ENCODE measurements around the gene LAMTOR2. TPM values are rescaled to one million over a fixed set of nuclear protein-coding genes. Genes with fewer than 3 reads are reported as not detected.

Gene LAMTOR2
- total RNA-seq, 1 donor = 36.6 TPM

- Histone ChIP-seq H3K27ac (ENCODE audit: low read depth, low read length) (no peak overlapping the region), H3K9me3 (ENCODE audit: low read depth, low read length) (no peaks in the 10 kb centered on the region), H2AFZ (ENCODE audit: low read length) (no peak overlapping the region), H3K4me1 (ENCODE audit: insufficient read depth, low read length) (no peaks in the 10 kb centered on the region), H3K27me3 (ENCODE audit: insufficient read depth, low read length) (no peaks in the 10 kb centered on the region), H3K36me3 (ENCODE audit: insufficient read depth, low read length) (no peaks in the 10 kb centered on the region), H3K79me2 (ENCODE audit: insufficient read depth, low read length) (no peaks in the 10 kb centered on the region), H3K4me3 (ENCODE audit: insufficient read depth, low read length) (no peak overlapping the region), H4K20me1 (ENCODE audit: insufficient read depth, low read length) (no peaks in the 10 kb centered on the region), H3K4me2 (ENCODE audit: insufficient read depth, low read length) (no peak overlapping the region)
- peak; percentile 88 for DNase-seq (ENCODE audit: insufficient read length, low spot score, missing footprints)
- no peak for TF ChIP-seq CTCF (IDR thresholded peaks at IDR 0.05; ENCODE audit: extremely low read depth, low read depth, low read length)
These were observed 20.6 kb downstream of the LAMTOR2 start for GRCh38 chr1:156075162-156075561.

GRCh38 chr1:156075775-156076204, 21.2 kb downstream of the LAMTOR2 start:
- no peaks in the 10 kb centered on the region for H3K9me3 ChIP-seq (ENCODE audit: low read depth, low read length)
- H3K4me2 ChIP-seq (ENCODE audit: insufficient read depth, low read length) = no peak overlapping the region
- no peaks in the 10 kb centered on the region for H3K36me3 ChIP-seq (ENCODE audit: insufficient read depth, low read length)
- no peak for TF ChIP-seq CTCF (IDR thresholded peaks at IDR 0.05; ENCODE audit: extremely low read depth, low read depth, low read length)
- H3K4me1 ChIP-seq (ENCODE audit: insufficient read depth, low read length) = peaks cover 2% of the 10 kb centered on the region
- no peaks in the 10 kb centered on the region for H4K20me1 ChIP-seq (ENCODE audit: insufficient read depth, low read length)
- H3K27ac ChIP-seq (ENCODE audit: low read depth, low read length) = no peak overlapping the region
- H2AFZ ChIP-seq (ENCODE audit: low read length) = no peak overlapping the region
- no peaks in the 10 kb centered on the region for H3K27me3 ChIP-seq (ENCODE audit: insufficient read depth, low read length)
- peak; percentile 56 for DNase-seq (ENCODE audit: insufficient read length, low spot score, missing footprints)
- no peak overlapping the region for H3K4me3 ChIP-seq (ENCODE audit: insufficient read depth, low read length)
- H3K79me2 ChIP-seq (ENCODE audit: insufficient read depth, low read length) = no peaks in the 10 kb centered on the region

- TF ChIP-seq CTCF (IDR thresholded peaks at IDR 0.05; ENCODE audit: extremely low read depth, low read depth, low read length) = no peak
- Histone ChIP-seq H3K9me3 (ENCODE audit: low read depth, low read length) (no peaks in the 10 kb centered on the region), H3K79me2 (ENCODE audit: insufficient read depth, low read length) (no peaks in the 10 kb centered on the region), H3K27ac (ENCODE audit: low read depth, low read length) (no peak overlapping the region), H4K20me1 (ENCODE audit: insufficient read depth, low read length) (no peaks in the 10 kb centered on the region), H3K27me3 (ENCODE audit: insufficient read depth, low read length) (peaks cover 4% of the 10 kb centered on the region), H3K4me3 (ENCODE audit: insufficient read depth, low read length) (peak overlapping the region; percentile 13), H3K4me2 (ENCODE audit: insufficient read depth, low read length) (no peak overlapping the region), H3K36me3 (ENCODE audit: insufficient read depth, low read length) (no peaks in the 10 kb centered on the region), H2AFZ (ENCODE audit: low read length) (no peak overlapping the region), H3K4me1 (ENCODE audit: insufficient read depth, low read length) (peaks cover 9% of the 10 kb centered on the region)
- peak; percentile 72 for DNase-seq (ENCODE audit: insufficient read length, low spot score, missing footprints)
These were observed 22.2 kb downstream of the LAMTOR2 start for GRCh38 chr1:156076609-156077429.

- no peak overlapping the region for H3K4me3 ChIP-seq (ENCODE audit: insufficient read depth, low read length)
- H4K20me1 ChIP-seq (ENCODE audit: insufficient read depth, low read length) = no peaks in the 10 kb centered on the region
- TF ChIP-seq CTCF (IDR thresholded peaks at IDR 0.05; ENCODE audit: extremely low read depth, low read depth, low read length) = no peak
- DNase-seq (ENCODE audit: insufficient read length, low spot score, missing footprints) = peak; percentile 67
- H3K36me3 ChIP-seq (ENCODE audit: insufficient read depth, low read length) = no peaks in the 10 kb centered on the region
- peaks cover 9% of the 10 kb centered on the region for H3K4me1 ChIP-seq (ENCODE audit: insufficient read depth, low read length)
- no peak overlapping the region for H2AFZ ChIP-seq (ENCODE audit: low read length)
- H3K27me3 ChIP-seq (ENCODE audit: insufficient read depth, low read length) = peaks cover 4% of the 10 kb centered on the region
- H3K79me2 ChIP-seq (ENCODE audit: insufficient read depth, low read length) = no peaks in the 10 kb centered on the region
- H3K4me2 ChIP-seq (ENCODE audit: insufficient read depth, low read length) = no peak overlapping the region
- no peaks in the 10 kb centered on the region for H3K9me3 ChIP-seq (ENCODE audit: low read depth, low read length)
- H3K27ac ChIP-seq (ENCODE audit: low read depth, low read length) = no peak overlapping the region
These were observed 22.8 kb downstream of the LAMTOR2 start for GRCh38 chr1:156077430-156077760.
